Activated CD4-positive, alpha-beta memory T cell treated with anti-CD3 and anti-CD28 coated beads for 36 hours (primary cell): ENCODE data around the gene HS3ST5. TPM values are rescaled to one million over a fixed set of nuclear protein-coding genes. Genes with fewer than 3 reads are reported as not detected.
"Not testable (repeated sequence)": the region's sequence is repeated elsewhere in the genome, so short reads cannot be mapped to it uniquely, and the experiment has no call there.

Experiments used
- CTCF ChIA-PET: fragments of 350-600 bp; sonication (Branson Sonifier 250); formaldehyde crosslinking; loops from one replicate; lab custom pipeline; 2021; ENCODE audit warnings: antibody characterized with exemption, inconsistent platforms; lab: Charles Lee
- POLR2A ChIA-PET: fragments of 350-600 bp; sonication (Branson Sonifier 250); formaldehyde crosslinking; loops from one replicate; lab custom pipeline; 2021; ENCODE audit warnings: antibody characterized with exemption; lab: Charles Lee
- DNase-seq: peaks from one replicate; pipeline ENCODE4 v3.0.0-alpha.2; 2020
- H3K27ac Mint-ChIP-seq: one replicate; pipeline ENCODE4 v1.8.0; 2021; ENCODE audit warnings: mixed read lengths
- H3K27me3 Mint-ChIP-seq: one replicate; pipeline ENCODE4 v1.8.0; 2021; ENCODE audit warnings: mixed read lengths
- H3K36me3 Mint-ChIP-seq: one replicate; pipeline ENCODE4 v1.8.0; 2021; ENCODE audit warnings: mixed read lengths
- H3K4me1 Mint-ChIP-seq: one replicate; pipeline ENCODE4 v1.8.0; 2021; ENCODE audit warnings: low read depth, mixed read lengths
- H3K4me3 Mint-ChIP-seq: one replicate; pipeline ENCODE4 v1.8.0; 2021; ENCODE audit warnings: mild to moderate bottlenecking, mixed read lengths
- H3K9me3 Mint-ChIP-seq: one replicate; pipeline ENCODE4 v1.8.0; 2021; ENCODE audit warnings: mixed read lengths
- intact Hi-C: fragments of 100-400 bp; cut with micrococcal nuclease; formaldehyde crosslinking; loops from one replicate; pipeline ENCODE4 v1.15.1; 2023
- total RNA-seq, 2 experiments: library from RNA; stranded (reverse); gene quantifications; one replicate each; pipeline ENCODE4 v1.2.3, GENCODE V29; 2021

HS3ST5 gene
- total RNA-seq, 2 experiments from 2014 or later: not detected

DNA sequence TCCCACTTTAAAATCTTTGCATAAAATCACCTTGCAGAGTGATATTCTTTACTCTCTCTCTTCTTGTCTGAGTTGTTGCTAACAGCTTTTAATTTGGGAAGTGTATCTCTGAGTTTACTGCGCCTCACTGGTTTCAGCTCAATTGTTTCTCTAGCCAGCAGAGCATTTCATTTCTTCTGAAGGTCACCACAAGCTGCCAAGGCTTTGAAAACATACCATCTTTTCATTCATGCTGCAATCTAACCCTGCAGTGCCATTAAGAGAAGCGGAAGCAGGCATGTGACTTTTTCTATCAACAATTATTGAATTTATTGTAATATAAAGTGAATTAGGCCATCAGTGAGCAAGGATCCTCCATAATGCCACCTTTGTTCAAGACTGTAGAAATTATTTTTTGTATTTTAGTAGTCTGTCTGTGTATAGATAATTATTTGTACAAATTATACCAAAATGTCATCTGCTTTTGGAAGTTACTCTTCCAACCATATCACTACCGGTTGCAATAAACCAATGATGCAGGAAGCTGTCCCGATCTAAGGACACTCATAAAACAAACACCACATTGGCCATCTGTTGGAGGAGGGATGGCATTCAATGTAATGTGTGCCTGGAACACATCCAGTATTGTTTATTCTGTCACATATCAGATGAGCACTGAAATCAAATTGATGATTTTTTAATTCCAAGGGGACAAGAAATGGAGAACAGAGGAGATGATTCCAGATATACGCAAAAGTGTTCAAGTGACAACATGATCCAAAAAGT is 26.8 kb downstream of the HS3ST5 start:
- H3K4me1 Mint-ChIP-seq: no peaks in the 10 kb centered on the region
- no peak overlapping the region for H3K27ac Mint-ChIP-seq
- no peaks in the 10 kb centered on the region for H3K9me3 Mint-ChIP-seq
- no peak overlapping the region for H3K4me3 Mint-ChIP-seq
- ChIA-PET POLR2A (no interaction called here), CTCF (no interaction called here)
- H3K36me3 Mint-ChIP-seq: no peaks in the 10 kb centered on the region
- DNase-seq: no peak
- H3K27me3 Mint-ChIP-seq: no peaks in the 10 kb centered on the region
- intact Hi-C loops: no loop called here

DNA sequence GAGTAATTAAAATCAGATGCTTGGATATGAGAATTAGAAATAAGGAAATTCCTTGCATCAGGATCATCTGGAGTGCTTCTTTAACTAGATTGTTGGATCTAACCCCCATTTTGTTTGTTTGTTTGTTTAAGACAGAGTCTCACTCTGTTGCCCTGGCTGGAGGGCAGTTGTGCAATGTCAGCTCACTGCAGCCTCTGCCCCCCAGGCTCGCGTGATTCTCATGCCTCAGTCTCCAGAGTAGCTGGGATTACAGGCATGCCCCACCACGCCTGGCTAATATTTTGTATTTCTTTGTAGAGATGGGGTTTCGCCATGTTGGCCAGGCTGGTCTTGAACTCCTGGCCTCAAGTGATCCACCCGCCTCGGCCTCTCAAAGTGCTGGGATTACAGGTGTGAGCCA is 29.0 kb downstream of the HS3ST5 start:
- DNase-seq, H3K4me1 Mint-ChIP-seq, POLR2A ChIA-PET, H3K27me3 Mint-ChIP-seq, intact Hi-C loops, H3K27ac Mint-ChIP-seq, H3K36me3 Mint-ChIP-seq, H3K9me3 Mint-ChIP-seq, H3K4me3 Mint-ChIP-seq, CTCF ChIA-PET: not testable (repeated sequence)

DNA sequence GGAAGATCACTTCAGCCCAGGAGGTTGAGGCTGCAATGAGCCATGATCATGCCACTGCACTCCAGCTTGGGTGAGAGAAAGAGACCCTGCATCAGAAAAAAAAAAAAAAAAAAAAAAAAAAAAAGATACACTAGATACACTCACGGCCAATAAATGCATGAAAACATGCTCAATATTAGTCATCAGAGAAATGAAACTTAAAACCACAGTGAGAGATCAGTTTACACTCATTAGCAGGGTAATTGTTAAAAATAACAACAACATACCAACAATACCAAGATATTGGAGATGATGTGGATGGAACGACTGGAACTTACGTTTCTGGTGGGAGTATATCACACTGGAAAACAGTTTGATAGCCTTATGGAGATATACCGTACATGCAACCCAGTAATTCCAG is 29.9 kb downstream of the HS3ST5 start:
- Mint-ChIP-seq H3K4me3 (no peak overlapping the region), H3K4me1 (no peaks in the 10 kb centered on the region), H3K36me3 (no peaks in the 10 kb centered on the region), H3K27ac (no peak overlapping the region), H3K9me3 (no peaks in the 10 kb centered on the region), H3K27me3 (no peaks in the 10 kb centered on the region)
- ChIA-PET CTCF (no interaction called here), POLR2A (no interaction called here)
- DNase-seq: no peak
- intact Hi-C loops: no loop called here

DNA sequence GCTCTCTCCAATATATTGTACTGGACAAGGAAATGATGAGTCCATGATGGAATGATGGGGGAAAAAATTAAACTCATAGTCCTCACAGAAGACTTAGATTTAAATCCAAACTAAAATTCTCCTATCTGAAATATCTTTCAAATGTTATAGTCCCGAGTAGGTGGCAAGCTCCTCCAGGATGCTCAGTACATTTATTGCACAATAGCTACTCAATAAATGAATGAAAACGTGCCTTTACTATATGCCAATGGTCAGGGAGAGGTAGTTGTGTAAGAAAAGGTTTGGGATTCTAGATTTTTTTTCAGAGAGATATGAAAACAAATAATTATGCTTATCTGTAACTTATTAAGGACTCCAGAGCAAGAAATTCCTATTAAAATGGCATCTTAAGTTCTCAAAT is 32.8 kb downstream of the HS3ST5 start:
- peaks cover 2% of the 10 kb centered on the region for H3K9me3 Mint-ChIP-seq
- CTCF ChIA-PET: no interaction called here
- H3K36me3 Mint-ChIP-seq: no peaks in the 10 kb centered on the region
- DNase-seq: no peak
- POLR2A ChIA-PET: no interaction called here
- no peaks in the 10 kb centered on the region for H3K4me1 Mint-ChIP-seq
- no peak overlapping the region for H3K27ac Mint-ChIP-seq
- H3K4me3 Mint-ChIP-seq: no peak overlapping the region
- H3K27me3 Mint-ChIP-seq: peaks cover 1% of the 10 kb centered on the region
- intact Hi-C loops: no loop called here

DNA sequence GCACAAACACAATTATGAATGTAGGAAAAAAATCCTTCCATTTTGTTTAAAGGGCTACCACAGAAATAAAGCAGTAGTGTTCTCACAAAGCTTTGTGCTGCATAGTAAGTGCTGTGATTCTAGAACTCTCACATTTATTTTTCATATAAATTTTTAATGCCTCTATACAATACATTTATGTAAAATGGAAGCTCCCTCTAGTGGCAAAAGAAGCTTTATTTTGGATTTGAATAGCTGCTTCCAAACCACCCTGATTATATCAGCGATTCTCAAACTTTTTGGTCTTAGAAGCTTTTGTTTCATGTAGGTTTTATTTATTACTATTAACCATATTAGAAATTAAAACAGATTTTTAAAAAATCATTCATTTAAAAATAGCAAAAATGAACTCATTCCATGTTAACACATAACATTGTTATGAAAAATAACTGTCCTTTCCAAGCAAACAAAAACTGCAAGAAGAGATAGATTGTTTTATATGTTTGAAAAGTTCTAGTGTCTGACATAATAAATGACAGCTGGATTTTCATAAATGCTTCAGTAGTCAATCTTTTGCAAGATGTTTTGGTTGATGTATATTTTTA is 38.4 kb downstream of the HS3ST5 start:
- no peak overlapping the region for H3K27ac Mint-ChIP-seq

DNA sequence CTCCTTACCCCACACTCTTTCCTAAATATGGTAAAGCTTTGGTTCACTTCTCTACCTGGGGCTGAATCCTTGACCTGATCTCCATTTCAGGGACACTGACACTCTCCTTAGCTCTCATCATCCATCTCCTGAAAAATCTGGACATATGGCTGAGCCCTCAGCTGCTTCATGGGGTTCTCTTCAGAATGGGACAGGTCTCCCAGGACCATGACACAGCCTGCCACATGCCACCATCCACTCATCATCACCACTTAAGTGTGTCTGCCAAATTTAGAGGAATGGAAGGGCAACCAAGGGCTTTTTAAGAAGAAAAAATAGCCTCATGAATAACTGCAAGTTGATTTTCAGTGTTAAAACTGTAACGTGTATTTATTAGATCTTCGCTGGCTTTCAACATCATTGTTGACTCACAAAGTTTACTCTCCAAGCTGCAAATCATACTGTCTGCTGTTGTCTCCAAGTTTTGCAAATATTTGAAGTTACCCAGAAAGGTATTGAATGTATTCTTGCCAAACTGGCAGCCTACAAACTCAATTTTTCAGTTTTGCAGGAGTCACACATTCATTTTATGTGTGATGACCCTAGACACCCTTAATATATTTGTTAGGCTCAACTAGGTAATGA is 41.1 kb downstream of the HS3ST5 start:
- ChIA-PET POLR2A (no interaction called here), CTCF (no interaction called here)
- no peak overlapping the region for H3K4me3 Mint-ChIP-seq
- H3K4me1 Mint-ChIP-seq: no peaks in the 10 kb centered on the region
- no peak overlapping the region for H3K27ac Mint-ChIP-seq
- H3K36me3 Mint-ChIP-seq: no peaks in the 10 kb centered on the region
- H3K27me3 Mint-ChIP-seq: peaks cover 1% of the 10 kb centered on the region
- H3K9me3 Mint-ChIP-seq: peaks cover 4% of the 10 kb centered on the region
- intact Hi-C loops: loop anchor here (5.0 kb wide), 1 partner anchor 204 kb away; no protein-coding TSS in a partner anchor
- DNase-seq: no peak

More for the DNA sequence above, 38.4 kb downstream of the HS3ST5 start:
- intact Hi-C loops: loop anchor here (5.0 kb wide), 1 partner anchor 207 kb away; no protein-coding TSS in a partner anchor
- no peaks in the 10 kb centered on the region for H3K4me1 Mint-ChIP-seq
- no peaks in the 10 kb centered on the region for H3K36me3 Mint-ChIP-seq
- CTCF ChIA-PET: interaction anchor here (0.6 to 1.4 kb wide), 10 partner anchors 9 to 309 kb away, joined by 3 to 10 read pairs (median 4); no protein-coding TSS in a partner anchor
- H3K27me3 Mint-ChIP-seq: peaks cover 1% of the 10 kb centered on the region
- no peak for DNase-seq
- POLR2A ChIA-PET: no interaction called here
- peaks cover 2% of the 10 kb centered on the region for H3K9me3 Mint-ChIP-seq
- no peak overlapping the region for H3K4me3 Mint-ChIP-seq

DNA sequence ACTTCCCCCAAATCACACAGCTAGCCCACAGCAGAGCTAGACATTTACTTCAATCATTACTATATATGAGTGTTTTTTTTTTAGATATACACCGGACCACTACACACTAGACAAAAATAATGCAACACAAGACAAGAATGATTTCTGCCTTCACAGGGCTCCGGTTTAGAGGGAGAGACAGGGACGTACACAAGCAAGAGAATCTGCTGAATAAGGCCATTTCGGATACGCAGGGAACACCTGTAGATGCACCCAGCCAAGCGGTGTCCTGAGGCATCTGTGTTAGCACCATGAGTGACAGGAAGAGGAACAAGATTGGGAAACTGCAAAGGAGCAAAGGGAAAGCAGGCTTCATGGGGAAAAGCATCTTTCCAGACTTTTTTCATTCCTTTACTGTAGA is 45.7 kb downstream of the HS3ST5 start:
- intact Hi-C loops: no loop called here
- Mint-ChIP-seq H3K27ac (no peak overlapping the region), H3K36me3 (no peaks in the 10 kb centered on the region), H3K4me3 (no peak overlapping the region), H3K9me3 (peaks cover 3% of the 10 kb centered on the region), H3K4me1 (no peaks in the 10 kb centered on the region), H3K27me3 (no peaks in the 10 kb centered on the region)
- ChIA-PET CTCF (no interaction called here), POLR2A (no interaction called here)
- no peak for DNase-seq

DNA sequence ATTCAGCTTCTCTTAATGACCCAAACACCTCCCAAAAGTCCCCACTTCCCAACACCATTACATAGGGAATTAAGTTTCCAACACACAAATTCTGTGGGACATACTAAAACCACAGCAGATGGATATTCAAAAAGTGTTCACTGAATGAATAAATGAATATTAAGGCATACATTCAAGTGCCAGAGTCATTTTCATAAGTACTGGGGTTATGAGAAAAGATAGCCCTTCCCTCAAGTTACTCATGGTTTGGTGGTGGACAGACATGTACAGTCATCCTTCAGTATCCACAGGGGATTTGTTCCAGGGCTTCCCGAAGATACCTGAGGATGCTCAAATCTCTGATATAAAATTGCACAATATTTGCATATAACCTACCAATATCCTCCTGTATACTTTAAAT is 50.4 kb downstream of the HS3ST5 start:
- no peaks in the 10 kb centered on the region for H3K36me3 Mint-ChIP-seq
- no peak for DNase-seq
- H3K4me3 Mint-ChIP-seq: no peak overlapping the region
- no peaks in the 10 kb centered on the region for H3K27me3 Mint-ChIP-seq
- H3K27ac Mint-ChIP-seq: no peak overlapping the region
- ChIA-PET POLR2A (no interaction called here), CTCF (interaction anchor here (1.1 kb wide), 1 partner anchor 12 kb away, joined by 4 read pairs; no protein-coding TSS in a partner anchor)
- H3K9me3 Mint-ChIP-seq: no peaks in the 10 kb centered on the region
- H3K4me1 Mint-ChIP-seq: no peaks in the 10 kb centered on the region
- intact Hi-C loops: no loop called here

DNA sequence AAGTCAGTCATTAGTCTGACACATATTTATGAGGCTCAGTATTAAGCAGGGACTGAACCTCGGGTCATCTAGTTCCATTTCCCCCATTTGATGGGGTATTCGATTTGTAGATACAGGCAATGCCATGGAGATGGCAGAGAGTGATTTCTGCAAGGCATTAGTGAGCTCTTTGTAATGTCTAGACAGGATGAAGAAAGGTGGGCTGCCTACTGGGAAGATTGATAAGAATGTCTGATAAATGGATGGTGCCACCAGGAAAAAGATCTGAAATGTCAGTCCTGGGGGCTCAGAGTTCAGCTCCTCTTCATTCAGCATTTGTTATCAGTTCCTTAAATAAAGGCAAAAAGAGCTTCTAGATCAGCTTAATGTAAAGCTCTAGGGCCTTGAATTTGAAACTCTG is 51.4 kb downstream of the HS3ST5 start:
- intact Hi-C loops: no loop called here
- H3K4me1 Mint-ChIP-seq: no peaks in the 10 kb centered on the region
- H3K9me3 Mint-ChIP-seq: no peaks in the 10 kb centered on the region
- no peaks in the 10 kb centered on the region for H3K27me3 Mint-ChIP-seq
- H3K36me3 Mint-ChIP-seq: no peaks in the 10 kb centered on the region
- no peak overlapping the region for H3K27ac Mint-ChIP-seq
- no peak overlapping the region for H3K4me3 Mint-ChIP-seq
- DNase-seq: no peak
- ChIA-PET POLR2A (no interaction called here), CTCF (interaction anchor here (1.1 kb wide), 1 partner anchor 13 kb away, joined by 4 read pairs; no protein-coding TSS in a partner anchor)

DNA sequence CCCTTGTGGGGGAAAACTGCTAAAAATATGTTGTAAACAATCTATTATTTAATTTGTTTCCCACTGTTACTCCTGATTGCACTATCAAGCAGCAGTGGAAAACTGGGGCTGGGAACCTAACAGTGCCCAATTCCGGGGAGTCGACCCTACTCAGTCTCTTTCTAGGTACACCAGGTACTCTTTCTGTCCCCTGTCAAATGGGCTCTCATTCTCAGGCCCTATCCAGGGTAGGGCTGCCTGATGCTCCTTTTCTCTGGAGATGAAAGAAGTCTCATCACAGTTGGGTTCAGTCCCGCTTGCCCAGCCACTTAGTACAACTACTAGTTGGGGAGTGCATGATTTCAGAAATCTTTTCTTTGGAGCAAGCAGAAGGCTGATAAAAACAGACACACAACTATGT is 52.0 kb downstream of the HS3ST5 start:
- CTCF ChIA-PET: no interaction called here
- no peaks in the 10 kb centered on the region for H3K4me1 Mint-ChIP-seq

DNA sequence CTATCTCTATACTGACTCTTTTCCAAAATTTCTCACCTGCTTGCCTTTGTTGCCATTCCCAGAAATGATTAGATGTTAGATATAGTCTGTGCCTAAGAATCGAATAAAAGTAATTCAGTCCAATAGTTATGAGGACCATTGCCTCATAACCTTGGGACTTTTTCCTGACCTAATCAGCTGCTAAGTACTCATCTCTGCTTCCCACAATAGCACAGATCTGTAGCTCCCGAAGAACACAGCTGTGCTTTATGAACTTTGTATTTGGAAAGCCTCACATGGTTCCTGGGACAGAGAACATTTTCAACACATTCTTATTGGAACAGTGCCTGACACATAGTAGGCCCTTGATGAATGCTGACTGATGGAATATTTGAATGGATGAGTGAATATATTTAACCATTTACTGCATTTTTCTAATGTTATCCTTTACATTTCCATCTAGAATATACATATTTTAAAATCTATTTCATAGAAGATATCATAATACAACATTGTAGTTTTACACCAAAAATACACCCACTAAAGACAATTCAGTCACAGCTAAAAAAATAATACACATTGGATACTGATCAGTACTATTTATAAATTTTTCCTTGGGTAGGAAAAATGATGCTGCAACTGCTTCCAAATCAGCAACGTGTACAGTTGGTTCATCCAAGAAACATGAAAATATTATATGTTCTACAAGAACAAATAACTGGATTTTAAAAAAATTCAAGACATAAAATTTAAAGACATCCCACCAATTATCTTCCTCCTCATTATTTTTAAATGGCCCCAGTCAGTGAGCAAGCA is 53.9 kb downstream of the HS3ST5 start:
- H3K9me3 Mint-ChIP-seq: peaks cover 2% of the 10 kb centered on the region
- H3K36me3 Mint-ChIP-seq: no peaks in the 10 kb centered on the region
- H3K4me3 Mint-ChIP-seq: no peak overlapping the region
- ChIA-PET CTCF (no interaction called here), POLR2A (no interaction called here)
- intact Hi-C loops: no loop called here
- H3K27ac Mint-ChIP-seq: no peak overlapping the region
- no peak for DNase-seq
- peaks cover 1% of the 10 kb centered on the region for H3K27me3 Mint-ChIP-seq
- no peaks in the 10 kb centered on the region for H3K4me1 Mint-ChIP-seq

More for the DNA sequence above, 52.0 kb downstream of the HS3ST5 start:
- intact Hi-C loops: no loop called here
- no peak overlapping the region for H3K27ac Mint-ChIP-seq
- H3K4me3 Mint-ChIP-seq: no peak overlapping the region
- no peak for DNase-seq
- H3K9me3 Mint-ChIP-seq: no peaks in the 10 kb centered on the region
- POLR2A ChIA-PET: no interaction called here
- no peaks in the 10 kb centered on the region for H3K36me3 Mint-ChIP-seq
- H3K27me3 Mint-ChIP-seq: no peaks in the 10 kb centered on the region

DNA sequence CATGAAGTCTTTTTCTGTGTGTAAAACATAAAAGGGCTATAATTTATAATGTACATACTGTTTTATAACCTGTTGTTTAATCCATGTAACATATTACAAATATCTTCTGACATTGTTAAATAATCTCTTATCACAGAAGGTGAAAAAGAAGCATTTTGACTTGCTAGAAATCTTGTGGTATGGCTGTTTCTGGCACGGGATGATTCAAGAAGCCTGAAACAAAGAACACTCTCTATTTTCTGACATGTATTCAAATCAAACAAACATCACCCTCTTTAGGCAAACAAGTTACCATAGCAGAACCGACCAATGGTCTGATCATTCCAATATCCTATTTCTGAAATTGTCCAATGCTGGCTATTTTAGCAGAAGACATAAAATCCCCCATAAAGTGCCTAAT is 55.4 kb downstream of the HS3ST5 start:
- Mint-ChIP-seq H3K4me3 (no peak overlapping the region), H3K36me3 (no peaks in the 10 kb centered on the region), H3K27ac (no peak overlapping the region), H3K27me3 (peaks cover 1% of the 10 kb centered on the region), H3K9me3 (peaks cover 2% of the 10 kb centered on the region), H3K4me1 (no peaks in the 10 kb centered on the region)
- ChIA-PET CTCF (no interaction called here), POLR2A (no interaction called here)
- intact Hi-C loops: no loop called here
- no peak for DNase-seq
